Astrocyte (in vitro differentiated cells and primary cell): ENCODE results near the gene MS4A18.

Experiments used
- CTCF ChIP-seq: IDR thresholded peaks from 2 replicates; pipeline ENCODE4 v1.5.1; 2011; ENCODE audit warnings: low read depth, mild to moderate bottlenecking, inconsistent platforms, low read length, moderate library complexity; ENCODE audit not compliant: insufficient read depth
- EZH2 ChIP-seq: IDR thresholded peaks from 2 replicates; pipeline ENCODE4 v1.6.1; 2012; ENCODE audit warnings: mild to moderate bottlenecking, low read length, inconsistent platforms; ENCODE audit not compliant: insufficient read depth

DNA sequence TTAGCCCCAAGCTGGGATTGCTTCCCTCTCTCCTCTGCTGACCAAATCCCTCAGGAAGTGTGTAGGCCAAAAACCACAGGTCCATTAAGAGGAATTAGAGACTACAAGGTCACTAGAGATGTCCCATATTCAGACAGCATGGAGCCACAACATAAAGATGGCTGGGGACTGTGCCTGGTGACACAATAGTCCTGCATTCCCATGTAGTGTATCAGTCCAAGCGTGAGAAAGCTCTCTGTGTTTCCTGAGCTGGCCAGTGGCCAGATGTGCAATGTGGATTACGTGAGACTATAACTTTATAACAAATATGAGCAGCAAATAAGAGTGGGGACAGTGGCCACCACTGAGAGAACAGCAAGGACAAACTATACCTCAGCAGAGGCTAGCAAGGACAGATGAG is 53.1 kb downstream of the MS4A18 start:
- no peak for TF ChIP-seq EZH2
- TF ChIP-seq CTCF = no peak
